H9 (cell line): ENCODE measurements around the gene TPCN2. TPM values are rescaled to one million over a fixed set of nuclear protein-coding genes. Genes with fewer than 3 reads are reported as not detected.
"Not testable (repeated sequence)": the region's sequence is repeated elsewhere in the genome, so short reads cannot be mapped to it uniquely, and the experiment has no call there.

Experiments
- DNase-seq: peaks from one replicate; pipeline ENCODE4 v3.0.0-alpha.2; 2017
- H2AFZ ChIP-seq: one replicate; pipeline ENCODE4 v1.6.1; 2013; ENCODE audit warnings: mild to moderate bottlenecking, low read length, control low read depth, moderate library complexity
- H2AK5ac ChIP-seq: 2 replicates; pipeline ENCODE4 v1.6.1; 2013; ENCODE audit warnings: low read length, control low read depth, mixed read lengths; ENCODE audit not compliant: insufficient read length
- H2BK120ac ChIP-seq: one replicate; pipeline ENCODE4 v1.6.1; 2013; ENCODE audit warnings: low read depth, mild to moderate bottlenecking, low read length, control low read depth, inconsistent platforms; ENCODE audit not compliant: poor library complexity, severe bottlenecking
- H2BK12ac ChIP-seq: 2 replicates; pipeline ENCODE4 v1.6.1; 2013; ENCODE audit warnings: low read length, control low read depth, mixed read lengths, low read depth; ENCODE audit not compliant: insufficient read length
- H2BK15ac ChIP-seq: 2 replicates; pipeline ENCODE4 v1.6.1; 2013; ENCODE audit warnings: low read depth, low read length, control low read depth
- H2BK20ac ChIP-seq: one replicate; pipeline ENCODE4 v1.6.1; 2013; ENCODE audit warnings: low read depth, mild to moderate bottlenecking, low read length, control low read depth, inconsistent platforms; ENCODE audit not compliant: poor library complexity, severe bottlenecking
- H2BK5ac ChIP-seq: 2 replicates; pipeline ENCODE4 v1.6.1; 2013; ENCODE audit warnings: low read length, control low read depth, mixed read lengths; ENCODE audit not compliant: insufficient read length
- H3K14ac ChIP-seq: 2 replicates; pipeline ENCODE4 v1.6.1; 2013; ENCODE audit warnings: low read length, control low read depth; ENCODE audit not compliant: insufficient read depth
- H3K18ac ChIP-seq: 2 replicates; pipeline ENCODE4 v1.6.1; 2013; ENCODE audit warnings: low read depth, mild to moderate bottlenecking, mixed read lengths, low read length, control low read depth; ENCODE audit not compliant: insufficient read length
- H3K23ac ChIP-seq: 2 replicates; pipeline ENCODE4 v1.6.1; 2013; ENCODE audit warnings: low read length, control low read depth, mixed read lengths, low read depth; ENCODE audit not compliant: insufficient read length
- H3K23me2 ChIP-seq: 2 replicates; pipeline ENCODE4 v1.6.1; 2013; ENCODE audit warnings: low read depth, mild to moderate bottlenecking, mixed read lengths, low read length, control low read depth; ENCODE audit not compliant: insufficient read length, poor library complexity, severe bottlenecking
- H3K27ac ChIP-seq: 2 replicates; pipeline ENCODE4 v1.5.1; 2013; ENCODE audit warnings: low read length, control low read depth, mixed read lengths, low read depth; ENCODE audit not compliant: insufficient read length
- H3K27me3 ChIP-seq: 2 replicates; pipeline ENCODE4 v1.6.1; 2013; ENCODE audit warnings: low read length, control low read depth, inconsistent platforms; ENCODE audit not compliant: insufficient read depth
- H3K4ac ChIP-seq: 2 replicates; pipeline ENCODE4 v1.6.1; 2013; ENCODE audit warnings: low read depth, mild to moderate bottlenecking, control low read depth, inconsistent platforms, low read length, moderate library complexity
- H3K4me1 ChIP-seq: 2 replicates; pipeline ENCODE4 v1.6.1; 2013; ENCODE audit warnings: low read length, control low read depth, inconsistent platforms; ENCODE audit not compliant: insufficient read depth
- H3K4me2 ChIP-seq: 2 replicates; pipeline ENCODE4 v1.6.1; 2013; ENCODE audit warnings: low read length, control low read depth, mixed read lengths; ENCODE audit not compliant: insufficient read length, insufficient read depth
- H3K56ac ChIP-seq: 2 replicates; pipeline ENCODE4 v1.6.1; 2013; ENCODE audit warnings: low read depth, mild to moderate bottlenecking, mixed read lengths, low read length, control low read depth; ENCODE audit not compliant: insufficient read length
- H3K79me1 ChIP-seq: 2 replicates; pipeline ENCODE4 v1.6.1; 2013; ENCODE audit warnings: low read depth, mild to moderate bottlenecking, moderate library complexity, low read length, control low read depth, inconsistent platforms; ENCODE audit not compliant: insufficient read depth, poor library complexity, severe bottlenecking
- H3K79me2 ChIP-seq: 2 replicates; pipeline ENCODE4 v1.6.1; 2013; ENCODE audit warnings: low read length, control low read depth, inconsistent platforms; ENCODE audit not compliant: insufficient read depth
- H3K9ac ChIP-seq: 2 replicates; pipeline ENCODE4 v1.6.1; 2013; ENCODE audit warnings: low read length, control low read depth, mixed read lengths; ENCODE audit not compliant: insufficient read length; ENCODE audit errors: extremely low read depth
- H3K9me3 ChIP-seq: one replicate; pipeline ENCODE4 v1.6.1; 2013; ENCODE audit warnings: low read depth, low read length, inconsistent platforms; ENCODE audit not compliant: control insufficient read depth
- H3T11ph ChIP-seq: one replicate; pipeline ENCODE4 v1.6.1; 2013; ENCODE audit warnings: mild to moderate bottlenecking, low read length, control low read depth, inconsistent platforms
- H4K20me1 ChIP-seq: one replicate; pipeline ENCODE4 v1.6.1; 2013; ENCODE audit not compliant: control insufficient read depth, insufficient read length, insufficient read depth
- H4K5ac ChIP-seq: 2 replicates; pipeline ENCODE4 v1.6.1; 2013; ENCODE audit warnings: low read depth, mild to moderate bottlenecking, mixed read lengths, low read length, control low read depth; ENCODE audit not compliant: insufficient read length
- H4K8ac ChIP-seq: replicated peaks from 2 replicates; pipeline ENCODE4 v1.6.1; 2013; ENCODE audit warnings: low read length, control low read depth, mixed read lengths, low read depth; ENCODE audit not compliant: insufficient read length
- H4K91ac ChIP-seq: 2 replicates; pipeline ENCODE4 v1.6.1; 2013; ENCODE audit warnings: low read depth, mild to moderate bottlenecking, moderate library complexity, mixed read lengths, low read length, control low read depth; ENCODE audit not compliant: insufficient read length
- H3K27ac Mint-ChIP-seq, 3 experiments: 2 replicates in 2 of 3; 3 replicates in 1 of 3; pipeline ENCODE4 v1.8.0; 2020 to 2021; ENCODE audit warnings: mixed read lengths in 3 of 3, mild to moderate bottlenecking in 1 of 3, moderate library complexity in 1 of 3
- H3K27me3 Mint-ChIP-seq: 2 replicates; pipeline ENCODE4 v1.8.0; 2021; ENCODE audit warnings: low read depth, mild to moderate bottlenecking, moderate library complexity, mixed read lengths
- H3K36me3 Mint-ChIP-seq, 3 experiments: 2 replicates in 2 of 3; 3 replicates in 1 of 3; pipeline ENCODE4 v1.8.0; 2020 to 2021; ENCODE audit warnings: low read depth in 3 of 3, mixed read lengths in 3 of 3; ENCODE audit not compliant: insufficient read depth in 1 of 3
- H3K4me1 Mint-ChIP-seq, 2 experiments: 2 replicates each; pipeline ENCODE4 v1.8.0; 2020; ENCODE audit warnings: mixed read lengths in 2 of 2
- H3K4me3 Mint-ChIP-seq, 2 experiments: 2 replicates in 1 of 2; 3 replicates in 1 of 2; pipeline ENCODE4 v1.8.0; 2020 to 2021; ENCODE audit warnings: mild to moderate bottlenecking in 2 of 2, mixed read lengths in 2 of 2, moderate library complexity in 1 of 2
- H3K9me3 Mint-ChIP-seq, 2 experiments: 2 replicates in 1 of 2; 3 replicates in 1 of 2; pipeline ENCODE4 v1.8.0; 2020; ENCODE audit warnings: mild to moderate bottlenecking in 2 of 2, mixed read lengths in 2 of 2, moderate library complexity in 1 of 2
- CTCF ChIP-seq: fragments of 200-600 bp; sonication (generic); conservative IDR thresholded peaks from 3 replicates; pipeline ENCODE4 v1.8.0; 2021; ENCODE audit warnings: antibody characterized with exemption, mild to moderate bottlenecking
- WGBS: extraction: QIAGEN DNeasy Blood & Tissue Kit; methylation state at CpG from one replicate; pipeline ENCODE4 v1.1.7; 2013; ENCODE audit warnings: missing lambda C conversion rate, low lambda C conversion rate, mixed read lengths; ENCODE audit not compliant: insufficient read length; ENCODE audit errors: extremely low coverage; 5-methylcytosine and 5-hydroxymethylcytosine counted together
- total RNA-seq: library from RNA; stranded (reverse); gene quantifications from 2 replicates; pipeline ENCODE4 v1.2.1, GENCODE V29; 2021

TPCN2 gene
- total RNA-seq, 1 experiment from 2014 or later: 16.8 TPM

GRCh38 chr11:69148806-69149205 is 100.1 kb downstream of the TPCN2 start:
- H3K4me1 ChIP-seq: no peaks in the 10 kb centered on the region; the same call in 1 of the 2 replicates
- H3K4me1 Mint-ChIP-seq: peaks cover 34 to 37% of the 10 kb centered on the region in 2 experiments
- no peaks in the 10 kb centered on the region for H3K23me2 ChIP-seq
- H3K27me3 Mint-ChIP-seq: peaks cover 11% of the 10 kb centered on the region
- H2BK20ac ChIP-seq: no peak overlapping the region
- no peak overlapping the region for H3K56ac ChIP-seq
- H4K5ac ChIP-seq: no peak overlapping the region
- no peak overlapping the region for H2BK120ac ChIP-seq
- no CpG with 5 or more reads among the region's 9 CpGs for WGBS
- no peaks in the 10 kb centered on the region for H3K9me3 ChIP-seq
- no peak overlapping the region for H2BK15ac ChIP-seq
- no peak overlapping the region for H3K9ac ChIP-seq
- H4K20me1 ChIP-seq: no peaks in the 10 kb centered on the region
- H3T11ph ChIP-seq: no peak overlapping the region
- no peak overlapping the region for H3K14ac ChIP-seq
- no peak for TF ChIP-seq CTCF
- H3K79me1 ChIP-seq: no peaks in the 10 kb centered on the region
- no peak overlapping the region for H2BK12ac ChIP-seq
- H4K91ac ChIP-seq: no peak overlapping the region
- no peak for DNase-seq
- no peak overlapping the region for H2BK5ac ChIP-seq
- H3K36me3 Mint-ChIP-seq: peaks cover 3 to 34% (median 13%) of the 10 kb centered on the region in 3 experiments; a peak in 6 of 7 replicates
- H3K4me2 ChIP-seq: no peak overlapping the region
- no peak overlapping the region for H4K8ac ChIP-seq
- H3K4me3 Mint-ChIP-seq: no peak overlapping the region
- H3K27ac Mint-ChIP-seq: no peak overlapping the region
- no peak overlapping the region for H3K18ac ChIP-seq
- H3K79me2 ChIP-seq: no peaks in the 10 kb centered on the region
- H2AFZ ChIP-seq: no peak overlapping the region
- no peak overlapping the region; the same call in 1 of the 2 replicates for H3K4ac ChIP-seq
- H2AK5ac ChIP-seq: no peak overlapping the region
- no peaks in the 10 kb centered on the region for H3K27me3 ChIP-seq
- no peak overlapping the region for H3K27ac ChIP-seq
- H3K23ac ChIP-seq: no peak overlapping the region
- H3K9me3 Mint-ChIP-seq: peaks cover 27 to 30% of the 10 kb centered on the region in 2 experiments

GRCh38 chr11:69149338-69150045 is 100.8 kb downstream of the TPCN2 start:
- DNase-seq: not testable (repeated sequence)

More at GRCh38 chr11:69149338-69150045, 100.8 kb downstream of the TPCN2 start:
- H3K79me2 ChIP-seq, H3K27ac ChIP-seq, H3K27ac Mint-ChIP-seq, H4K20me1 ChIP-seq, H3K4me1 ChIP-seq, H3K4me3 Mint-ChIP-seq, H2BK5ac ChIP-seq, H2AFZ ChIP-seq, H3K23me2 ChIP-seq, H3K9me3 ChIP-seq, H2AK5ac ChIP-seq, H4K91ac ChIP-seq, H3K18ac ChIP-seq, H3K9ac ChIP-seq, H3K4ac ChIP-seq, H3K4me2 ChIP-seq, H2BK120ac ChIP-seq, H2BK12ac ChIP-seq, H4K8ac ChIP-seq, H3K79me1 ChIP-seq, H3K23ac ChIP-seq, H2BK15ac ChIP-seq, H3K14ac ChIP-seq, H3K56ac ChIP-seq, H4K5ac ChIP-seq, H3T11ph ChIP-seq, H3K27me3 ChIP-seq, H2BK20ac ChIP-seq: not testable (repeated sequence)
- WGBS: no CpG with 5 or more reads among the region's 11 CpGs
- Mint-ChIP-seq H3K27me3 (peaks cover 11% of the 10 kb centered on the region), H3K9me3 (peaks cover 27 to 30% of the 10 kb centered on the region in 2 experiments), H3K36me3 (peaks cover 3 to 34% (median 13%) of the 10 kb centered on the region in 3 experiments; a peak in 6 of 7 replicates), H3K4me1 (peaks cover 29 to 32% of the 10 kb centered on the region in 2 experiments)
